ENCODE results near the gene CHST6. TPM values are rescaled to one million over a fixed set of nuclear protein-coding genes. Genes with fewer than 3 reads are reported as not detected.

Gene CHST6
- total RNA-seq, 4 donors from 2014 or later, result 0.13 to 0.29 (median 0.22) TPM; not detected in 1

DNA sequence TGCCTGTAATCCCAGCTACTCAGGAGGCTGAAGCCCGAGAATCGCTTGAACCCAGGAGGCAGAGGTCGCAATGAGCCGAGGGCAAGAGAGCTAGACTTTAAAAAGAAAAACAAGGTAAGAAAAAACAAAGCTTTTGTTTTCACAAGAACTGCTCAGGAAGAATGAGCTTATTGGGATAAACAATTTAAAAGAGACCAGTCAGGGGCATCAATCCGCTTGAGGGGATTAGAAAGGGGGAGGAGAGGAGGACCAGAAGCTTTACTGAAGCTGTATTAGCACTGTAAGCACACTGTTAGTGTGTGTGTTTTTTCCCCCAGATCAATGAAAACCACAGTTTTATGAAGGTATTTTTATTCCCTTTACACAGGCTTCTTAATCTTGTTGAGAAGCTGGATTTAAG is 39.6 kb downstream of the CHST6 start:
- no peak for DNase-seq
- intact Hi-C loops (cut with DNase I), result no loop called here
- H3K9me3 ChIP-seq, result no peaks in the 10 kb centered on the region
- H3K27me3 ChIP-seq, result no peaks in the 10 kb centered on the region
- H3K4me3 ChIP-seq (replicated peaks in 1 of 3), result no peak overlapping the region
- peak overlapping the region in 1 of 3 donors; percentile 1 for H3K27ac ChIP-seq
- TF ChIP-seq, protein P1, sequence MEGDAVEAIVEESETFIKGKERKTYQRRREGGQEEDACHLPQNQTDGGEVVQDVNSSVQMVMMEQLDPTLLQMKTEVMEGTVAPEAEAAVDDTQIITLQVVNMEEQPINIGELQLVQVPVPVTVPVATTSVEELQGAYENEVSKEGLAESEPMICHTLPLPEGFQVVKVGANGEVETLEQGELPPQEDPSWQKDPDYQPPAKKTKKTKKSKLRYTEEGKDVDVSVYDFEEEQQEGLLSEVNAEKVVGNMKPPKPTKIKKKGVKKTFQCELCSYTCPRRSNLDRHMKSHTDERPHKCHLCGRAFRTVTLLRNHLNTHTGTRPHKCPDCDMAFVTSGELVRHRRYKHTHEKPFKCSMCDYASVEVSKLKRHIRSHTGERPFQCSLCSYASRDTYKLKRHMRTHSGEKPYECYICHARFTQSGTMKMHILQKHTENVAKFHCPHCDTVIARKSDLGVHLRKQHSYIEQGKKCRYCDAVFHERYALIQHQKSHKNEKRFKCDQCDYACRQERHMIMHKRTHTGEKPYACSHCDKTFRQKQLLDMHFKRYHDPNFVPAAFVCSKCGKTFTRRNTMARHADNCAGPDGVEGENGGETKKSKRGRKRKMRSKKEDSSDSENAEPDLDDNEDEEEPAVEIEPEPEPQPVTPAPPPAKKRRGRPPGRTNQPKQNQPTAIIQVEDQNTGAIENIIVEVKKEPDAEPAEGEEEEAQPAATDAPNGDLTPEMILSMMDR (IDR thresholded peaks at IDR 0.05), result no peak
- no peak for TF ChIP-seq POLR2A (IDR thresholded peaks at IDR 0.05)
- H3K36me3 ChIP-seq, result peaks cover 0 to under 1% of the 10 kb centered on the region in 2 donors
- 40 to 43% methylated on average over 5 of the region's 5 CpGs for WGBS, 2 donors
- H3K4me1 ChIP-seq, result peaks cover 7 to 19% of the 10 kb centered on the region in 2 donors

DNA sequence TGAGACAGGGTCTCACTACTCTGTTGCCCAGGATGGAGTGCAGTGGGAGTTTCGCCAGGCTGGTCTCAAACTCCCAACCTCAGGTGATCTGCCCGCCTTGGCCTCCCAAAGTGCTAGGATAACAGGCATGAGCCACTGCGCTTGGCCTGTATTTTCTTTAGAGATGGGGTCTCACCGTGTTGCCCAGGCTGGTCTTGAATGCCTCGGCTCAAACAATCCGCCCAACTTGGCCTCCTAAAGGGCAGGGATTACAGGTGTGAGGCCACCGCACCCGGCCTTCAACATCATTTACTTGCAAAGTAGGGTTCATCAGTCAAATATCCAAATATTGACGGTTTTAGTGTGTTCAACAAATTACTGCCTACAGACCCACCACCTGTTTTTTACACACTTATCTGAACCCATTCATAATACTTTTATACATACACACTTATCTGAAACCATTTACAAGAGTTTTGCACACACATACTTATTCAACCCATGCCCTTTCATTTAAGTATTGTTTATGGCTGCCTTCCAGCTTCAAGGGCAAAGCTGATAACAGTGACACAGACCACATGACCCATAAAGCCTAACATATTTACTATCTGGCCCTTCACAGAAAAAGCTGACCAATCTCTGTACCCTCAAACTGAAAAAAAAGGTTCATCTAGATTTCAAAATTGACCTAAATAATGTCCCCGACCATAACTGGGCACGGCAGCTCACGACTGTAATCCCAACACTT is 42.6 kb downstream of the CHST6 start:
- Histone ChIP-seq H3K27me3 (no peaks in the 10 kb centered on the region), H3K4me3 (replicated peaks in 1 of 3) (no peak overlapping the region), H3K9me3 (no peaks in the 10 kb centered on the region), H3K36me3 (peaks cover 0 to 3% of the 10 kb centered on the region in 2 donors), H3K27ac (no peak overlapping the region), H3K4me1 (peaks cover 7 to 19% of the 10 kb centered on the region in 2 donors)
- 94 to 96% methylated on average over 12 of the region's 12 CpGs for WGBS, 2 donors
- intact Hi-C loops (cut with DNase I), result no loop called here
- DNase-seq, result no peak
- TF ChIP-seq, protein P1 (IDR thresholded peaks at IDR 0.05), result no peak
- TF ChIP-seq POLR2A (IDR thresholded peaks at IDR 0.05), result no peak

DNA sequence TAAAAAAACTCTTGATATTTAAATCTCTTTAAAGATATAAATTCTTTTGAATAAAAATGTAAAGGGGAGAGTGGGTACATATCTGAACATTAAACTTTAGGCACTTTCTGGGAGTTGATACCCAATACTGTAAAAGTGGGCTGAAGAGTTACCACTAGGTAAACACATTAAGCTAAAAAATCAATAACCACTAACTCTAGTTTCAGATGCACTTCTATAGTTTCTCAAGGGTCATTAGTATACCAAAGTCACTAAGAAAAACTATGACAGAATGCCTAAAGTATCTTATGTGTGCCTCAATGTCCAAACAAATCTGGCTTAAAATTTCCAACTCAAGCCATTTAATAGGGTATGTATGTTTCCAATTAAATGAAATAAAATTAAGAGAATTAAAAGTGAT is 48.8 kb downstream of the CHST6 start:
- H3K4me3 ChIP-seq (replicated peaks in 1 of 3), result no peak overlapping the region
- H3K4me1 ChIP-seq, result no peaks in the 10 kb centered on the region
- intact Hi-C loops (cut with DNase I), result no loop called here
- no peaks in the 10 kb centered on the region for H3K9me3 ChIP-seq
- peaks cover 0 to 3% of the 10 kb centered on the region in 2 donors for H3K36me3 ChIP-seq
- TF ChIP-seq, protein P1 (IDR thresholded peaks at IDR 0.05), result no peak
- no peak for TF ChIP-seq POLR2A (IDR thresholded peaks at IDR 0.05)
- no peak for DNase-seq
- no peaks in the 10 kb centered on the region for H3K27me3 ChIP-seq
- no peak overlapping the region for H3K27ac ChIP-seq

DNA sequence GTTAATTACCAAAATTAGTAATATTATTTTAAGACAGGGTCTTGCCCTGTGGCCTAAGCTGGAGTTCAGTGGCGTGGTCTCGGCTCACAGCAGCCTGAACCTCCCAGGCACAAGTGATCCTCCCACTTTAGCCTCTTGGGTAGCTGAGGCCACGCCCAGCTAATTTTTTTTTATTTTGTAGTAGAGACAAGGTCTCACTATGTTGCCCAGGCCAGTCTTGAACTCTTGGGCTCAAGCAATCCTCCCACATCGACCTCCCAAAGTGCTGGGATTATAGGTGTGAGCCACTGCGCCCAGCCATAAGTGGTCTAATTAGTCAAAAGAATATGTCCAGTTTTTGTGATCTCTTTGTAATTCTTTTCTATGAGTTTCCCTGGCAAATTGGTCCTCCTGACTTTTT is 49.9 kb downstream of the CHST6 start:
- intact Hi-C loops (cut with DNase I), result no loop called here
- no peaks in the 10 kb centered on the region for H3K36me3 ChIP-seq
- 88 to 94% methylated on average over 4 to 5 of the region's 5 CpGs for WGBS, 2 donors
- no peaks in the 10 kb centered on the region for H3K9me3 ChIP-seq
- H3K4me1 ChIP-seq, result no peaks in the 10 kb centered on the region
- no peak for DNase-seq
- no peak overlapping the region for H3K4me3 ChIP-seq (replicated peaks in 1 of 3)
- H3K27me3 ChIP-seq, result no peaks in the 10 kb centered on the region
- TF ChIP-seq POLR2A (IDR thresholded peaks at IDR 0.05), result no peak
- TF ChIP-seq, protein P1 (IDR thresholded peaks at IDR 0.05), result no peak
- H3K27ac ChIP-seq, result no peak overlapping the region

DNA sequence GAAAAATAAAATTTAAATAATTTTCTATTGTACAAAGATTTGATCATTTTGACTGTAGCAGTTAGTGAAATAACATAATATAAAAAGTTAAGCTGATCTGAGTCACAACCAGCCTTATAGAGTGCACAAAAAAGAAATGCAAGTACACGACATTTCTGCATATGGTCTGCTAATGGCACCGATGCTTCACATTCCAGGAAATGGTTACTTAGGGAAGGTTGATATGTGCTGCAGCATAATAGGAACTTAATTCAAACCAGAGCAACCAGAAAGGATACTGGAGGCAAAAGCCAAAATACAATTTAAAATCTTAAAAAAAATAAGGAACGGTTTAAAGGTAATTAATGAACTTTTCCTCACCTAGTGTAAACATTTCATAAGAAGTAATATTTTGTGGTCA is 51.9 kb downstream of the CHST6 start:
- Histone ChIP-seq H3K27ac (no peak overlapping the region), H3K9me3 (no peaks in the 10 kb centered on the region), H3K36me3 (no peaks in the 10 kb centered on the region), H3K4me1 (no peaks in the 10 kb centered on the region), H3K27me3 (no peaks in the 10 kb centered on the region), H3K4me3 (replicated peaks in 1 of 3) (no peak overlapping the region)
- intact Hi-C loops (cut with DNase I), result no loop called here
- 81 to 88% methylated on average over 3 of the region's 3 CpGs for WGBS, 2 donors
- DNase-seq, result no peak
- TF ChIP-seq, protein P1 (IDR thresholded peaks at IDR 0.05), result no peak
- no peak for TF ChIP-seq POLR2A (IDR thresholded peaks at IDR 0.05)
